Endothelial cell of umbilical vein (primary cell): ENCODE measurements around the gene PTGER3. TPM values are rescaled to one million over a fixed set of nuclear protein-coding genes. Genes with fewer than 3 reads are reported as not detected.

Experiments used
- BruUV-seq: library from RNA; stranded (reverse); fragments of 400-500 nt; replicated peaks from 2 replicates; lab custom pipeline; 2021; lab: Mats Ljungman, UMichigan
- CTCF ChIA-PET: fragments of 300-600, 350-600 bp; sonication (Branson Sonifier 250); formaldehyde crosslinking; loops from one replicate; lab custom pipeline; 2021; ENCODE audit warnings: antibody characterized with exemption, inconsistent platforms; lab: Charles Lee
- POLR2A ChIA-PET: fragments of 300-600, 350-600 bp; sonication (Branson Sonifier 250); formaldehyde crosslinking; loops from one replicate; lab custom pipeline; 2021; ENCODE audit warnings: antibody characterized with exemption, inconsistent platforms; lab: Charles Lee
- DNase-seq: peaks from one replicate; pipeline ENCODE4 v3.0.0-alpha.2; 2011; ENCODE audit warnings: low read depth, low spot score
- FAIRE-seq: peaks from 2 replicates; lab custom pipeline; 2011; peaks lifted over from hg19 to GRCh38; lab: Jason Lieb, UNC
- H2AFZ ChIP-seq: 2 replicates; pipeline ENCODE4 v1.6.0; 2012; ENCODE audit warnings: low read depth, low read length, control low read depth, inconsistent platforms
- H3K27ac ChIP-seq: 2 replicates; pipeline ENCODE4 v1.5.1; 2011; ENCODE audit warnings: low read depth, mild to moderate bottlenecking, control low read depth, low read length, moderate library complexity; ENCODE audit not compliant: insufficient read depth
- H3K27me3 ChIP-seq, 2 experiments: 2 replicates each; pipeline versions ENCODE4 v1.6.0 to v1.6.1; 2011; ENCODE audit warnings: low read length in 2 of 2, mixed read lengths in 1 of 2; ENCODE audit not compliant: control insufficient read depth in 2 of 2, insufficient read depth in 2 of 2
- H3K36me3 ChIP-seq, 2 experiments: 2 replicates in 1 of 2; 3 replicates in 1 of 2; pipeline ENCODE4 v1.5.1; 2011; ENCODE audit warnings: low read length in 2 of 2, mild to moderate bottlenecking in 1 of 2, moderate library complexity in 1 of 2; ENCODE audit not compliant: control insufficient read depth in 2 of 2, insufficient read depth in 2 of 2; ENCODE audit errors: extremely low read depth in 1 of 2
- H3K4me1 ChIP-seq: 3 replicates; pipeline ENCODE4 v1.5.1; 2011; ENCODE audit warnings: mild to moderate bottlenecking, low read length; ENCODE audit not compliant: control insufficient read depth, insufficient read depth; ENCODE audit errors: extremely low read depth
- H3K4me2 ChIP-seq: 2 replicates; pipeline ENCODE4 v1.6.1; 2011; ENCODE audit warnings: low read length, control low read depth, mixed read lengths; ENCODE audit not compliant: insufficient read depth
- H3K4me3 ChIP-seq, 3 experiments: fragments of 200-600 bp in 1 of 3; sonication (generic), shearing (Covaris generic) in 1 of 3; replicated peaks in 1 of 3; 2 replicates each; pipeline ENCODE4 v1.5.1; 2011 to 2016; ENCODE audit warnings: control low read depth in 3 of 3, low read length in 3 of 3, mild to moderate bottlenecking in 2 of 3, inconsistent platforms in 1 of 3, low read depth in 1 of 3, moderate library complexity in 1 of 3; ENCODE audit not compliant: insufficient read depth in 1 of 3
- H3K79me2 ChIP-seq: 2 replicates; pipeline ENCODE4 v1.6.0; 2012; ENCODE audit warnings: low read length, inconsistent platforms; ENCODE audit not compliant: control insufficient read depth, insufficient read depth
- H3K9ac ChIP-seq: replicated peaks from 2 replicates; pipeline ENCODE3; 2011; ENCODE audit warnings: low read length, control low read depth; ENCODE audit not compliant: insufficient read depth; ENCODE audit errors: extremely low read depth
- H3K9me1 ChIP-seq: replicated peaks from 3 replicates; pipeline ENCODE4 v1.6.0; 2011; ENCODE audit warnings: mild to moderate bottlenecking, low read length; ENCODE audit not compliant: control insufficient read depth, insufficient read depth; ENCODE audit errors: extremely low read depth
- H3K9me3 ChIP-seq: replicated peaks from 2 replicates; pipeline ENCODE4 v1.5.1; 2012; ENCODE audit warnings: low read length, inconsistent platforms; ENCODE audit not compliant: control insufficient read depth, insufficient read depth
- H4K20me1 ChIP-seq: replicated peaks from 2 replicates; pipeline ENCODE3; 2011; ENCODE audit warnings: mild to moderate bottlenecking, low read length; ENCODE audit not compliant: control insufficient read depth, insufficient read depth; ENCODE audit errors: extremely low read depth
- CTCF ChIP-seq, 2 donors: IDR thresholded peaks; 1 replicate in 1 of 2; 2 replicates in 1 of 2; pipeline ENCODE4 v1.5.1; 2011; ENCODE audit warnings: low read length in 2 of 2, mild to moderate bottlenecking in 2 of 2, moderate library complexity in 2 of 2, control low read depth in 1 of 2, inconsistent platforms in 1 of 2, low read depth in 1 of 2; ENCODE audit not compliant: insufficient read depth in 1 of 2; ENCODE audit errors: extremely low read depth in 1 of 2
- EZH2 ChIP-seq: IDR thresholded peaks from 2 replicates; pipeline ENCODE4 v1.6.1; 2012; ENCODE audit warnings: borderline replicate concordance, low read depth, mild to moderate bottlenecking, moderate library complexity, low read length, inconsistent platforms; ENCODE audit not compliant: severe bottlenecking
- FOS ChIP-seq: IDR thresholded peaks from 2 replicates; pipeline ENCODE4 v1.6.1; 2011; ENCODE audit warnings: mild to moderate bottlenecking, low read length, moderate library complexity, borderline replicate concordance; ENCODE audit not compliant: insufficient read depth
- GATA2 ChIP-seq: IDR thresholded peaks from 2 replicates; pipeline ENCODE4 v1.7.0; 2011; ENCODE audit warnings: low read depth, mild to moderate bottlenecking, moderate library complexity, mixed read lengths, low read length; ENCODE audit not compliant: insufficient read length, insufficient read depth
- JUN ChIP-seq: IDR thresholded peaks from 2 replicates; pipeline ENCODE4 v1.6.1; 2011; ENCODE audit warnings: borderline replicate concordance, low read depth; ENCODE audit not compliant: insufficient read length, insufficient read depth
- MAX ChIP-seq: IDR thresholded peaks from 2 replicates; pipeline ENCODE4 v1.6.1; 2011; ENCODE audit not compliant: insufficient read depth, insufficient read length
- MYC ChIP-seq: IDR thresholded peaks from one replicate; pipeline ENCODE4 v1.6.1; 2011; ENCODE audit warnings: mild to moderate bottlenecking, low read depth, low read length
- POLR2A ChIP-seq: IDR thresholded peaks from 2 replicates; pipeline ENCODE4 v1.6.1; 2012; ENCODE audit warnings: low read depth, mild to moderate bottlenecking, control low read depth, low read length
- POLR2AphosphoS5 ChIP-seq: IDR thresholded peaks from 2 replicates; pipeline ENCODE4 v1.6.1; 2012; ENCODE audit warnings: low read depth, mild to moderate bottlenecking, control low read depth, low read length, moderate library complexity; ENCODE audit not compliant: insufficient read depth
- dilution Hi-C: fragments of 300-500 bp; cut with MboI; formaldehyde crosslinking; loops from one replicate; pipeline ENCODE4 v1.15.0; 2019; ENCODE audit warnings: low sequenced_read_pairs; ENCODE audit not compliant: extremely low pct_ligation_motif_present
- intact Hi-C: fragments of 100-400 bp; cut with micrococcal nuclease; formaldehyde crosslinking; loops from one replicate; pipeline ENCODE4 v1.10.0; 2022
- polyA plus RNA-seq, 4 experiments: library from polyadenylated mRNA; depleted of rRNA in 3 of 4; stranded (reverse) in 3 of 4; unstranded in 1 of 4; fragments of >200 nt; gene quantifications; 2 replicates each; pipeline versions ENCODE4 v1.2.1 to v1.2.3, GENCODE V29; 2011 to 2012; ENCODE audit warnings: missing spikeins in 1 of 4
- total RNA-seq: library from RNA; stranded (reverse); gene quantifications from 2 replicates; pipeline ENCODE4 v1.2.3, GENCODE V29; 2021

Gene PTGER3
- total and polyA plus RNA-seq, 2 donors (not counting 3 experiments of a cell fraction or from before 2014, with no cell fraction given) = 0.01 TPM; not detected in 1

GRCh38 chr1:71026093-71026492, 21.5 kb downstream of the PTGER3 start:
- Histone ChIP-seq H3K27me3 (no peaks in the 10 kb centered on the region), H3K79me2 (no peaks in the 10 kb centered on the region), H2AFZ (no peak overlapping the region), H3K4me3 (no peak overlapping the region), H3K36me3 (no peaks in the 10 kb centered on the region), H3K27ac (no peak overlapping the region), H4K20me1 (no peaks in the 10 kb centered on the region), H3K9me1 (no peaks in the 10 kb centered on the region), H3K9me3 (no peaks in the 10 kb centered on the region), H3K4me1 (no peaks in the 10 kb centered on the region), H3K4me2 (no peak overlapping the region), H3K9ac (no peak overlapping the region)
- no peak for DNase-seq
- FAIRE-seq = no peak
- TF ChIP-seq JUN (no peak), FOS (no peak), POLR2A (no peak), EZH2 (no peak), GATA2 (no peak), MYC (no peak), POLR2AphosphoS5 (no peak)
- intact Hi-C loops (no loop called here), dilution Hi-C loops (no loop called here)
- BruUV-seq = no TSS peak
- ChIA-PET CTCF (no interaction called here), POLR2A (no interaction called here)

- Histone ChIP-seq H3K36me3 (no peaks in the 10 kb centered on the region), H3K79me2 (no peaks in the 10 kb centered on the region), H4K20me1 (no peaks in the 10 kb centered on the region), H3K4me1 (no peaks in the 10 kb centered on the region), H3K27ac (no peak overlapping the region), H3K4me3 (no peak overlapping the region), H3K9me1 (no peaks in the 10 kb centered on the region), H3K27me3 (no peaks in the 10 kb centered on the region), H3K9me3 (no peaks in the 10 kb centered on the region), H2AFZ (no peak overlapping the region), H3K9ac (no peak overlapping the region), H3K4me2 (no peak overlapping the region)
- dilution Hi-C loops (no loop called here), intact Hi-C loops (no loop called here)
- FAIRE-seq = no peak
- no TSS peak for BruUV-seq
- CTCF ChIA-PET = interaction anchor here (1.1 kb wide), 1 partner anchor 1313 kb away, joined by 4 read pairs; no protein-coding TSS in a partner anchor
- TF ChIP-seq FOS (no peak), JUN (no peak), POLR2AphosphoS5 (no peak), GATA2 (no peak), POLR2A (no peak), EZH2 (no peak), MYC (no peak), MAX (no peak), CTCF (IDR thresholded peaks at IDR 0.05; ENCODE audit: extremely low read depth in 1 of 2, insufficient read depth in 1 of 2, low read depth in 1 of 2, low read length in 2 of 2) (no peak)
- DNase-seq = no peak
- POLR2A ChIA-PET = no interaction called here
These were observed 24.1 kb downstream of the PTGER3 start for GRCh38 chr1:71023515-71023914.
